NB4 (cell line): Measurements from ENCODE around the gene S100A10.

ENCODE experiments used
- DNase-seq: peaks from one replicate; pipeline ENCODE4 v3.0.0; 2010; ENCODE audit warnings: low read depth
- H3K4me3 ChIP-seq: one replicate; pipeline ENCODE4 v1.5.1; 2011; ENCODE audit warnings: mild to moderate bottlenecking, low read depth, low read length, moderate library complexity
- MYC ChIP-seq: IDR thresholded peaks from 2 replicates; pipeline ENCODE4 v1.6.1; 2011; ENCODE audit warnings: low read depth, low read length
- POLR2A ChIP-seq: IDR thresholded peaks from 2 replicates; pipeline ENCODE4 v1.6.1; 2011; ENCODE audit warnings: mild to moderate bottlenecking; ENCODE audit not compliant: insufficient read length; ENCODE audit errors: extremely low read depth
- TF ChIP-seq, protein P1 (sequence below): IDR thresholded peaks from one replicate; pipeline ENCODE4 v1.5.1; 2012; ENCODE audit warnings: low read depth, low read length
- TF ChIP-seq, protein P2 (sequence below): IDR thresholded peaks from 2 replicates; pipeline ENCODE4 v1.6.1; 2011; ENCODE audit warnings: low read depth, low read length

Gene S100A10

DNA sequence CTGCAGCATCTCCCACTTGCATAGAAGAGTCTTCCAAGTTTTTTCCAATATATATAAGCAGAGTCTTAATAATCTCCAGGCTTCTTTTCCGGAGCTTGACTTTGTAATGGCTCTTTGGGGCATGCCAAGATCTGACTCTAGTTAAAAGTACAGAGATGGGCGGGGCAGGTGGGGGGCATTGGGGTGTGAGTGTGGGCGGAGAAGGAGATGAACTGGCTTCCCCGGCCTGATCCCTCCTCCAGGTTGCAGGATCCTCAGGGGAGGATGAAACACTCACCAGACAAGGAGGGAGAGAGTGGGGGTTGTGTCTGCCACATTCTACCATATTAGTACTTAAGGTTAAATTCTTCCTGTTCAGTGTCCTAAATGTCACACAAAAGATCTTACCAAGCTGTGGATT is 23.0 kb downstream of the S100A10 start:
- TF ChIP-seq MYC (no peak), POLR2A (no peak)
- TF ChIP-seq, protein P1, sequence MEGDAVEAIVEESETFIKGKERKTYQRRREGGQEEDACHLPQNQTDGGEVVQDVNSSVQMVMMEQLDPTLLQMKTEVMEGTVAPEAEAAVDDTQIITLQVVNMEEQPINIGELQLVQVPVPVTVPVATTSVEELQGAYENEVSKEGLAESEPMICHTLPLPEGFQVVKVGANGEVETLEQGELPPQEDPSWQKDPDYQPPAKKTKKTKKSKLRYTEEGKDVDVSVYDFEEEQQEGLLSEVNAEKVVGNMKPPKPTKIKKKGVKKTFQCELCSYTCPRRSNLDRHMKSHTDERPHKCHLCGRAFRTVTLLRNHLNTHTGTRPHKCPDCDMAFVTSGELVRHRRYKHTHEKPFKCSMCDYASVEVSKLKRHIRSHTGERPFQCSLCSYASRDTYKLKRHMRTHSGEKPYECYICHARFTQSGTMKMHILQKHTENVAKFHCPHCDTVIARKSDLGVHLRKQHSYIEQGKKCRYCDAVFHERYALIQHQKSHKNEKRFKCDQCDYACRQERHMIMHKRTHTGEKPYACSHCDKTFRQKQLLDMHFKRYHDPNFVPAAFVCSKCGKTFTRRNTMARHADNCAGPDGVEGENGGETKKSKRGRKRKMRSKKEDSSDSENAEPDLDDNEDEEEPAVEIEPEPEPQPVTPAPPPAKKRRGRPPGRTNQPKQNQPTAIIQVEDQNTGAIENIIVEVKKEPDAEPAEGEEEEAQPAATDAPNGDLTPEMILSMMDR = no peak
- TF ChIP-seq, protein P2, sequence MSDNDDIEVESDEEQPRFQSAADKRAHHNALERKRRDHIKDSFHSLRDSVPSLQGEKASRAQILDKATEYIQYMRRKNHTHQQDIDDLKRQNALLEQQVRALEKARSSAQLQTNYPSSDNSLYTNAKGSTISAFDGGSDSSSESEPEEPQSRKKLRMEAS = no peak
- peak; percentile 58 for DNase-seq
- no peak overlapping the region for H3K4me3 ChIP-seq

DNA sequence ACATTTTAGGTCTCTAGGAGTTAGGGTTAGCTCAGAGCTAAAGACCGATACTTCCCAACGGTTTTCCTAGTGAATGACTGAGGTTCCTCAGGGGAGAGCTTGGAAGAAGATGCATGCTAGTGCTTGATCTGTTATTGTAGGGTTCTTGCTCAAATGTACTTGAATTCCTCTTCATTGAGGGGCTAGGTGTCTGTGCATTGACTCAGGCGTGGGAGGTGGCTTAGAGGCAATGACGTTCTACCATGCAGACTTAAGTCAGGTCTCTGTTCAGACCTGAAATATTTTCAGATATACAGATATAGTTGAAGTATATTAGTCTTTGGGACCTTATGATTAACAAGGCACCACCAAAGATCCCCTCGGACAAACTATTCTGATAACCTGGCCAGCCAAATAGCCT is 23.5 kb downstream of the S100A10 start:
- no peak for DNase-seq
- H3K4me3 ChIP-seq = no peak overlapping the region
- TF ChIP-seq, protein P1 = no peak
- TF ChIP-seq, protein P2 = no peak
- TF ChIP-seq POLR2A (no peak), MYC (no peak)

DNA sequence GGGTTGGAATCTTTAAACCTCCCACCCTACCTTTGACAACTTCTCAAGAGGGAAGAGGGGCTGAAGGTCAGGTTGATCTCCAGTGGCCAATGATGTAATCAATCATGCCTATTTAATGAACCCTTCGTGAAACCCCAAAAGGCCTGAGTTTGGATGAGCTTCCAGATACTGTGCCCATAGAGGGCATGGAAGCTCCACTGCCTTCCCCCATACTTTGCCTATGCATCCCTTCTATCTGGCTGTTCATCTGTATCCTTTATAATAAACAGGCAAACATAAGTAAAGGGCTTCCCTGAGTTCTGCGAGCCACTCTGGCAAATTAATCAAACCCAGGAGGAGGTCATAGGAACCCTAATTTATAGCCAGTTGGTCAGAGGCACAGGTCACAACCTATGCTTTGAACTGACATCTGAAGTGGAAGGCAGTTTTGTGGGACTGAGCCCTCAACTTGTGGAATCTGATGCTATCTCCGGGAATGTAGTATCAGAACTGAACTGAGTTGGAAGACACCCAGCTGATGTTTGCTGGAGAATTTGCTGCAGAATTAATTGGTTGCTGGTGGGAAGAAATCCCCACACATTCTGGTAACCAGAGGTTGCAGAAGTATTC is 24.8 kb downstream of the S100A10 start:
- H3K4me3 ChIP-seq = no peak overlapping the region
- DNase-seq = no peak
- TF ChIP-seq MYC (no peak), POLR2A (no peak)
- TF ChIP-seq, protein P1 = no peak
- TF ChIP-seq, protein P2 = no peak

DNA sequence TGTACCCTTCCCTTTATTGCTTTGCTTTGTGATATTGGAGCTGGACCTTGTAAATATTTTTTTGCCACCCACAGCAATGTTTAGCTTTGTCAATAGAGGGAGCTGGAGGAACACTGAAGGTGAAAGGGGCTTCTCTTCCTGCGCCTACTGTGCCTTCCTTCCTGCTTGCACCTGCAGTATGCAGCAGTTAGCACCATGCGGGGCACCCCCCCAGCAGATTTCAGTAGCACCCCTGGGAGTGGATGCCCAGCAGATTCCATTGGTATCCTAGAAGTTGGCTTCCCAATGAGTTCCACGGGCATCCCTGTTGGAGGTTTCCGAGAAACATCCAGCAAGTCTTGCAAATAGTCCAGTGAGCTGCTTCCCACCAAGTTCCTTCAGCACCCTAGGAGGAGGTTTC is 25.6 kb downstream of the S100A10 start:
- H3K4me3 ChIP-seq = no peak overlapping the region
- DNase-seq = peak; percentile 72
- TF ChIP-seq MYC (no peak), POLR2A (no peak)
- TF ChIP-seq, protein P1 = peak; percentile 75
- TF ChIP-seq, protein P2 = peak; percentile 20; the same call in 1 of the 2 replicates

DNA sequence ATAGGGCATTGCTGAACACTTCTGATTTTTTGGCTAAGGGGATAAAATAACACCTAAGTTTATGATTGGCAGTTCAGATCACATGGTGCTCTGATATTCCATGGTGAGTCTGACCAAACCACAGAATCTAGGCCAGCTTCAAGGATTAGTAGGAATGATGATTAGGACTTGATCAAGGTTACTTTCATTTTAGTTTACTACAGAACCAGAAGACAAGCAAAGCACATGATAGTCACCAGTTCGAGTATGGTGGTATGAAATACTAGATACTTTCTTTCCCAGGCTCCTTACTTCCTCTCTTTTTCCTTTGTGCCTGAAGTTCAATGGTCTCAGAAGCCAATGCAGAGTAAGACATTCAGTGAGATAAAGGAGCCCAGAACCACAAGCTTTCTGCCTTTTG is 26.6 kb downstream of the S100A10 start:
- no peak overlapping the region for H3K4me3 ChIP-seq
- DNase-seq = no peak
- TF ChIP-seq, protein P1 = no peak
- TF ChIP-seq, protein P2 = no peak
- TF ChIP-seq POLR2A = no peak
- TF ChIP-seq MYC = no peak

DNA sequence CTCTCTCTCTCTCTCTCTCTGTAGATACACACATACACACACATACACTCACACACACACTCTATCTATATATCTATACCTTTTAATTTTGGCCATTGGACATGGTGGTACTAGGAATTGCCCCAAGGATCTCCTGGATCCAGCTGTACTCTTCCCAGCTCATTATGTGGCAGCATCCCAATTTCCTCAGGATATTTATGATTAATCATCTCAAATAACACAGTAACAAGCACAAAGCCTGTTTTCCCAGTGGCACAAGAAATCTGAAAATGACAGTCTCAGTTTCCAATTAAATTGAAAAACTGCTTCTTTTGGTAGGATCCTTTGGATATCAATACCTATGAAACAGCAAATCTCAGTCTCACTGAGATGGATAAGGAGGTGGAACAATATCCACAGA is 27.6 kb downstream of the S100A10 start:
- TF ChIP-seq POLR2A (no peak), MYC (no peak)
- TF ChIP-seq, protein P2 = no peak
- TF ChIP-seq, protein P1 = no peak
- no peak for DNase-seq
- H3K4me3 ChIP-seq = no peak overlapping the region
